Measurements from ENCODE around the gene IGFBPL1. TPM values are rescaled to one million over a fixed set of nuclear protein-coding genes. Genes with fewer than 3 reads are reported as not detected.

IGFBPL1 gene
- total and polyA plus RNA-seq, 2 of the 13 experiments (the other 11 are each of a cell fraction or from before 2014, with no cell fraction given), result 0.24 TPM; not detected in 1

GRCh38 chr9:38386319-38386895, 37.8 kb downstream of the IGFBPL1 start (continued):
- no peak for TF ChIP-seq ZNF318 (CRISPR knock-in tag; IDR thresholded peaks at IDR 0.05)
- TF ChIP-seq ZNF781 (CRISPR knock-in tag; IDR thresholded peaks at IDR 0.05; ENCODE audit: borderline replicate concordance, not compliant biosample characterization), result no peak
- TF ChIP-seq SNAPC2 (CRISPR knock-in tag; IDR thresholded peaks at IDR 0.05), result no peak
- no peak for TF ChIP-seq SSRP1 (CRISPR knock-in tag; IDR thresholded peaks at IDR 0.05)
- peak; percentile 66 for TF ChIP-seq ZMYM4 (CRISPR knock-in tag; IDR thresholded peaks at IDR 0.05)
- no peak for TF ChIP-seq PBX3 (CRISPR knock-in tag; IDR thresholded peaks at IDR 0.05; ENCODE audit: borderline replicate concordance)
- TF ChIP-seq, protein P1, sequence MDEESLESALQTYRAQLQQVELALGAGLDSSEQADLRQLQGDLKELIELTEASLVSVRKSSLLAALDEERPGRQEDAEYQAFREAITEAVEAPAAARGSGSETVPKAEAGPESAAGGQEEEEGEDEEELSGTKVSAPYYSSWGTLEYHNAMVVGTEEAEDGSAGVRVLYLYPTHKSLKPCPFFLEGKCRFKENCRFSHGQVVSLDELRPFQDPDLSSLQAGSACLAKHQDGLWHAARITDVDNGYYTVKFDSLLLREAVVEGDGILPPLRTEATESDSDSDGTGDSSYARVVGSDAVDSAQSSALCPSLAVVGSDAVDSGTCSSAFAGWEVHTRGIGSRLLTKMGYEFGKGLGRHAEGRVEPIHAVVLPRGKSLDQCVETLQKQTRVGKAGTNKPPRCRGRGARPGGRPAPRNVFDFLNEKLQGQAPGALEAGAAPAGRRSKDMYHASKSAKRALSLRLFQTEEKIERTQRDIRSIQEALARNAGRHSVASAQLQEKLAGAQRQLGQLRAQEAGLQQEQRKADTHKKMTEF (CRISPR knock-in tag; IDR thresholded peaks at IDR 0.05), result peak; percentile 53; the same call in 1 of the 2 replicates
- TF ChIP-seq ISX (CRISPR knock-in tag; conservative IDR thresholded peaks at IDR 0.05), result no peak
- TF ChIP-seq, protein P2, sequence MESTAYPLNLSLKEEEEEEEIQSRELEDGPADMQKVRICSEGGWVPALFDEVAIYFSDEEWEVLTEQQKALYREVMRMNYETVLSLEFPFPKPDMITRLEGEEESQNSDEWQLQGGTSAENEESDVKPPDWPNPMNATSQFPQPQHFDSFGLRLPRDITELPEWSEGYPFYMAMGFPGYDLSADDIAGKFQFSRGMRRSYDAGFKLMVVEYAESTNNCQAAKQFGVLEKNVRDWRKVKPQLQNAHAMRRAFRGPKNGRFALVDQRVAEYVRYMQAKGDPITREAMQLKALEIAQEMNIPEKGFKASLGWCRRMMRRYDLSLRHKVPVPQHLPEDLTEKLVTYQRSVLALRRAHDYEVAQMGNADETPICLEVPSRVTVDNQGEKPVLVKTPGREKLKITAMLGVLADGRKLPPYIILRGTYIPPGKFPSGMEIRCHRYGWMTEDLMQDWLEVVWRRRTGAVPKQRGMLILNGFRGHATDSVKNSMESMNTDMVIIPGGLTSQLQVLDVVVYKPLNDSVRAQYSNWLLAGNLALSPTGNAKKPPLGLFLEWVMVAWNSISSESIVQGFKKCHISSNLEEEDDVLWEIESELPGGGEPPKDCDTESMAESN (CRISPR knock-in tag; conservative IDR thresholded peaks at IDR 0.05), result no peak
- TF ChIP-seq FOXM1 (CRISPR knock-in tag; IDR thresholded peaks at IDR 0.05), result no peak
- no peak for TF ChIP-seq GTF3A (CRISPR knock-in tag; conservative IDR thresholded peaks at IDR 0.05)
- TF ChIP-seq MXD4 (CRISPR knock-in tag; IDR thresholded peaks at IDR 0.05), result no peak
- TF ChIP-seq ZNF275 (CRISPR knock-in tag; IDR thresholded peaks at IDR 0.05; ENCODE audit: borderline replicate concordance), result no peak

Data from HepG2 (cell line).